ENCODE measurements around the gene TRPM7.
"Not testable (repeated sequence)": the region's sequence is repeated elsewhere in the genome, so short reads cannot be mapped to it uniquely, and the experiment has no call there.

TRPM7 gene

GRCh38 chr15:50576166-50576565 lies 110.4 kb downstream of the TRPM7 start:
- no peak for TF ChIP-seq POLR2A (IDR thresholded peaks at IDR 0.05; ENCODE audit: low read depth, low read length)
- DNase-seq (ENCODE audit: insufficient read length, low spot score) (no peak), FAIRE-seq (no peak)

GRCh38 chr15:50573842-50574241 lies 112.8 kb downstream of the TRPM7 start:
- not testable (repeated sequence) for DNase-seq (ENCODE audit: insufficient read length, low spot score); FAIRE-seq

- FAIRE-seq (no peak), DNase-seq (ENCODE audit: insufficient read length, low spot score) (no peak)
- TF ChIP-seq POLR2A (IDR thresholded peaks at IDR 0.05; ENCODE audit: low read depth, low read length): no peak
Observed at GRCh38 chr15:50563756-50564155, 122.8 kb downstream of the TRPM7 start.

- FAIRE-seq: no peak
- no peak for DNase-seq (ENCODE audit: insufficient read length, low spot score)
- no peak for TF ChIP-seq POLR2A (IDR thresholded peaks at IDR 0.05; ENCODE audit: low read depth, low read length)
Observed at GRCh38 chr15:50562735-50563640, 123.6 kb downstream of the TRPM7 start.

- FAIRE-seq (no peak), DNase-seq (ENCODE audit: insufficient read length, low spot score) (no peak)
- no peak for TF ChIP-seq POLR2A (IDR thresholded peaks at IDR 0.05; ENCODE audit: low read depth, low read length)
Observed at GRCh38 chr15:50558012-50558411, 128.6 kb downstream of the TRPM7 start.

GRCh38 chr15:50556642-50557371 lies 129.8 kb downstream of the TRPM7 start:
- DNase-seq (ENCODE audit: insufficient read length, low spot score) (no peak), FAIRE-seq (no peak)
- TF ChIP-seq POLR2A (IDR thresholded peaks at IDR 0.05; ENCODE audit: low read depth, low read length): no peak

GRCh38 chr15:50552238-50552637 lies 134.4 kb downstream of the TRPM7 start:
- no peak for DNase-seq (ENCODE audit: insufficient read length, low spot score)
- no peak for FAIRE-seq
- no peak for TF ChIP-seq POLR2A (IDR thresholded peaks at IDR 0.05; ENCODE audit: low read depth, low read length)

GRCh38 chr15:50549326-50549725 lies 137.3 kb downstream of the TRPM7 start:
- TF ChIP-seq POLR2A (IDR thresholded peaks at IDR 0.05; ENCODE audit: low read depth, low read length): no peak
- FAIRE-seq (no peak), DNase-seq (ENCODE audit: insufficient read length, low spot score) (no peak)

GRCh38 chr15:50546566-50546965 lies 140.0 kb downstream of the TRPM7 start, which contains the start of gene USP50:
Gene USP50 (minus strand): TSS chr15:50546666. CDS start chr15:50546525, 141 bp downstream.
- no peak for FAIRE-seq
- no peak for TF ChIP-seq POLR2A (IDR thresholded peaks at IDR 0.05; ENCODE audit: low read depth, low read length)
- no peak for DNase-seq (ENCODE audit: insufficient read length, low spot score)

GRCh38 chr15:50544368-50544767 lies 142.2 kb downstream of the TRPM7 start:
- no peak for TF ChIP-seq POLR2A (IDR thresholded peaks at IDR 0.05; ENCODE audit: low read depth, low read length)
- FAIRE-seq: no peak

GRCh38 chr15:50543556-50543955 lies 143.0 kb downstream of the TRPM7 start:
- DNase-seq (ENCODE audit: insufficient read length, low spot score) (no peak), FAIRE-seq (no peak)
- no peak for TF ChIP-seq POLR2A (IDR thresholded peaks at IDR 0.05; ENCODE audit: low read depth, low read length)

More at GRCh38 chr15:50544368-50544767, 142.2 kb downstream of the TRPM7 start:
- DNase-seq (ENCODE audit: insufficient read length, low spot score): no peak

GRCh38 chr15:50542887-50543210 lies 143.7 kb downstream of the TRPM7 start:
- FAIRE-seq: no peak

GRCh38 chr15:50531766-50532165 lies 154.8 kb downstream of the TRPM7 start:
- no peak for TF ChIP-seq POLR2A (IDR thresholded peaks at IDR 0.05; ENCODE audit: low read depth, low read length)
- FAIRE-seq (no peak), DNase-seq (ENCODE audit: insufficient read length, low spot score) (no peak)

More at GRCh38 chr15:50542887-50543210, 143.7 kb downstream of the TRPM7 start:
- TF ChIP-seq POLR2A (IDR thresholded peaks at IDR 0.05; ENCODE audit: low read depth, low read length): no peak
- no peak for DNase-seq (ENCODE audit: insufficient read length, low spot score)

- no peak for DNase-seq (ENCODE audit: insufficient read length, low spot score)
- no peak for FAIRE-seq
- TF ChIP-seq POLR2A (IDR thresholded peaks at IDR 0.05; ENCODE audit: low read depth, low read length): no peak
Observed at GRCh38 chr15:50531163-50531562, 155.4 kb downstream of the TRPM7 start.

GRCh38 chr15:50523851-50524251 lies 162.7 kb downstream of the TRPM7 start:
- no peak for DNase-seq (ENCODE audit: insufficient read length, low spot score)
- no peak for FAIRE-seq
- no peak for TF ChIP-seq POLR2A (IDR thresholded peaks at IDR 0.05; ENCODE audit: low read depth, low read length)
